Measurements from ENCODE around the gene SRBD1.

Gene SRBD1

GRCh38 chr2:45460825-45461224, 150.2 kb downstream of the SRBD1 start:
- no peak for DNase-seq (ENCODE audit: low spot score in 2 of 2)
- Mint-ChIP-seq H3K27me3 (no peaks in the 10 kb centered on the region), H3K36me3 (ENCODE audit: insufficient read depth) (peaks cover 6% of the 10 kb centered on the region), H3K9me3 (no peaks in the 10 kb centered on the region), H3K4me1 (peaks cover 32% of the 10 kb centered on the region), H3K4me3 (no peak overlapping the region), H3K27ac (ENCODE audit: low read depth) (no peak overlapping the region)
- no peak for ATAC-seq (replicated peaks; ENCODE audit: extremely low read depth, poor library complexity, severe bottlenecking)

GRCh38 chr2:45459860-45460259, 151.2 kb downstream of the SRBD1 start:
- no peak for ATAC-seq (replicated peaks; ENCODE audit: extremely low read depth, poor library complexity, severe bottlenecking)
- H3K4me1 Mint-ChIP-seq = peaks cover 32% of the 10 kb centered on the region
- peaks cover 6% of the 10 kb centered on the region for H3K36me3 Mint-ChIP-seq (ENCODE audit: insufficient read depth)
- H3K9me3 Mint-ChIP-seq = no peaks in the 10 kb centered on the region
- DNase-seq (ENCODE audit: low spot score in 2 of 2) = no peak
- H3K27me3 Mint-ChIP-seq = no peaks in the 10 kb centered on the region
- H3K4me3 Mint-ChIP-seq = no peak overlapping the region
- no peak overlapping the region for H3K27ac Mint-ChIP-seq (ENCODE audit: low read depth)

- no peak overlapping the region for H3K4me3 Mint-ChIP-seq
- no peak for ATAC-seq (replicated peaks; ENCODE audit: extremely low read depth, poor library complexity, severe bottlenecking)
- no peak overlapping the region for H3K27ac Mint-ChIP-seq (ENCODE audit: low read depth)
- H3K36me3 Mint-ChIP-seq (ENCODE audit: insufficient read depth) = peaks cover 6% of the 10 kb centered on the region
- no peak for DNase-seq (ENCODE audit: low spot score in 2 of 2)
- no peaks in the 10 kb centered on the region for H3K27me3 Mint-ChIP-seq
- H3K4me1 Mint-ChIP-seq = peaks cover 32% of the 10 kb centered on the region
- no peaks in the 10 kb centered on the region for H3K9me3 Mint-ChIP-seq
Observed at GRCh38 chr2:45458909-45459563, 152.0 kb downstream of the SRBD1 start.

DNA sequence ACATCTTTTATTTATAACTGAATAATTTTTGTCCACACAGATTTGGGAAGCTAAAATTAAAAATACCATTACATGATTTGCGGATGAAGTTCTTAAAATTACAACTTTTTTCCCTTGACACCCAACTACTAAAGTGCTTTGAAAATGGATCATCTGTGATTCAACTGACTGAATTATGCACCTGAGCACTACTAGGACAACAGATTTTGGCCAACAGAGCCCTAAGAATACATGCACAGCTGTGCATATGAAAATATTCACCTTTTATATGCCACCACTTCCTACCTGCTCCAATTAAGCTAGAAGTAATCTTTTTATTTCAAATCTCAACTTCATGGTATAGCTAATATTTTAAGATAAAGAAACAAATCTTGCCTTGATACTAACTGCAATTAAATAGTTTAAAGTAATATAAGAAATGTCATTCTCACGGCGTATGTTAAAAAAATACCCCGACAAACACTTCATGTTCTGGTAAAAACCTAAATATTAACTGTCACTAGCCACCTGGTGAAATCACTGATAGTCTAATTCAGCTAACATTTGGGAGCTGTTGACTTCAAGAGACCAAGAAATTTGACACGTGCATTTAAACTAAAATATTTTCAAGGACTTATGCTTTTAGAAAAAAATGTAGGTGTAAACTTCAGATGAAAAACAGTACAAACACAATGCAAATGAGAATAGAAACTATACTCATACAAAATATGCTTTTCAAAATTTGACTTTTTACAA, 153.7 kb downstream of the SRBD1 start:
- Mint-ChIP-seq H3K9me3 (no peaks in the 10 kb centered on the region), H3K4me1 (peaks cover 25% of the 10 kb centered on the region), H3K27me3 (no peaks in the 10 kb centered on the region), H3K36me3 (ENCODE audit: insufficient read depth) (peaks cover 6% of the 10 kb centered on the region), H3K27ac (ENCODE audit: low read depth) (no peak overlapping the region), H3K4me3 (no peak overlapping the region)
- no peak for ATAC-seq (replicated peaks; ENCODE audit: extremely low read depth, poor library complexity, severe bottlenecking)
- DNase-seq (ENCODE audit: low spot score in 2 of 2) = no peak

DNA sequence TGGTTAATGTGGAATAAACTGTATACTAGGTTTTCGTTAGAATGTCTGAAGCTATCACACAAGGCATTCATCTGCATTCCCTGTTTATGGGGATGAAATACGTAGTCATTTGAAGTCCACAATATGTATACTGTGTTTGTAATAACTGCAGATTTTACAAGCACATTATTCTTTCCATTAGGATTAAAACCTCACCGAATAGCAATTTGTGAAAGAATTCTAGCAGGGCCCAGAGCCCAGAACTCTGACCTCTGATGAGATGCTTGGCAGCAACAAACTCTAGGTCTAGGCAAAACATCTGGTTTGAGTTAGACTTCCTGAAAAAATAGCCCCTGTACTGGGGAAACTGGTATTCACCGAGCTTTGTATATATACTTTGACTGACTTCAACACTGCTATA, 158.2 kb downstream of the SRBD1 start:
- H3K4me3 Mint-ChIP-seq = no peak overlapping the region
- no peaks in the 10 kb centered on the region for H3K27me3 Mint-ChIP-seq
- peaks cover 2% of the 10 kb centered on the region for H3K36me3 Mint-ChIP-seq (ENCODE audit: insufficient read depth)
- H3K9me3 Mint-ChIP-seq = no peaks in the 10 kb centered on the region
- ATAC-seq (replicated peaks; ENCODE audit: extremely low read depth, poor library complexity, severe bottlenecking) = no peak
- no peak overlapping the region for H3K27ac Mint-ChIP-seq (ENCODE audit: low read depth)
- no peaks in the 10 kb centered on the region for H3K4me1 Mint-ChIP-seq
- no peak for DNase-seq (ENCODE audit: low spot score in 2 of 2)

GRCh38 chr2:45450634-45451033, 160.4 kb downstream of the SRBD1 start:
- peaks cover 2% of the 10 kb centered on the region for H3K36me3 Mint-ChIP-seq (ENCODE audit: insufficient read depth)

DNA sequence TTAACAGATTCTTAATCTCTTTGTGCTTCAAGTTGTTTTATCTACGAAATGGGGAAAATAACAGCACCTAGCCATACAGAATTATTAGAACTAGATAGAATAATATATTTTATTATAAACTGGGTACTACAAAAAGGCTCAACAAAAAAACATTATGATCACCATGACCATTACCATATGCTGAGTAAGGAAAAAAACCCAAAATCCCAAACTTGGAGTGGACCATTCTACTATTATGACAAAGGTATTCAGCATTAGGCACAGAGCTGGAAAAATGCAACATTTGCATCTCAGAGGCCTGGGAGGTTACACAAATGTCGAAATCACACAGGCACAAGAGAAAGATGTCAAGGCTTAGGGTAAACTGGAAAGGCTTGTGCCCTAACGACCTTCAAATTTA, 162.8 kb downstream of the SRBD1 start:
- no peak for ATAC-seq (replicated peaks; ENCODE audit: extremely low read depth, poor library complexity, severe bottlenecking)
- Mint-ChIP-seq H3K9me3 (no peaks in the 10 kb centered on the region), H3K4me3 (no peak overlapping the region), H3K4me1 (peaks cover 3% of the 10 kb centered on the region), H3K27ac (ENCODE audit: low read depth) (no peak overlapping the region), H3K36me3 (ENCODE audit: insufficient read depth) (peaks cover 2% of the 10 kb centered on the region), H3K27me3 (no peaks in the 10 kb centered on the region)
- DNase-seq (ENCODE audit: low spot score in 2 of 2) = no peak

More at GRCh38 chr2:45450634-45451033, 160.4 kb downstream of the SRBD1 start:
- H3K27ac Mint-ChIP-seq (ENCODE audit: low read depth) = no peak overlapping the region
- DNase-seq (ENCODE audit: low spot score in 2 of 2) (no peak), ATAC-seq (replicated peaks; ENCODE audit: extremely low read depth, poor library complexity, severe bottlenecking) (no peak)
- no peaks in the 10 kb centered on the region for H3K27me3 Mint-ChIP-seq
- no peaks in the 10 kb centered on the region for H3K9me3 Mint-ChIP-seq
- H3K4me3 Mint-ChIP-seq = no peak overlapping the region
- H3K4me1 Mint-ChIP-seq = no peaks in the 10 kb centered on the region

GRCh38 chr2:45446016-45446415, 165.1 kb downstream of the SRBD1 start:
- Mint-ChIP-seq H3K4me1 (peaks cover 7% of the 10 kb centered on the region), H3K27ac (ENCODE audit: low read depth) (no peak overlapping the region), H3K9me3 (no peaks in the 10 kb centered on the region), H3K27me3 (no peaks in the 10 kb centered on the region), H3K36me3 (ENCODE audit: insufficient read depth) (peaks cover 2% of the 10 kb centered on the region), H3K4me3 (no peak overlapping the region)
- DNase-seq (ENCODE audit: low spot score in 2 of 2) (no peak), ATAC-seq (replicated peaks; ENCODE audit: extremely low read depth, poor library complexity, severe bottlenecking) (no peak)

DNA sequence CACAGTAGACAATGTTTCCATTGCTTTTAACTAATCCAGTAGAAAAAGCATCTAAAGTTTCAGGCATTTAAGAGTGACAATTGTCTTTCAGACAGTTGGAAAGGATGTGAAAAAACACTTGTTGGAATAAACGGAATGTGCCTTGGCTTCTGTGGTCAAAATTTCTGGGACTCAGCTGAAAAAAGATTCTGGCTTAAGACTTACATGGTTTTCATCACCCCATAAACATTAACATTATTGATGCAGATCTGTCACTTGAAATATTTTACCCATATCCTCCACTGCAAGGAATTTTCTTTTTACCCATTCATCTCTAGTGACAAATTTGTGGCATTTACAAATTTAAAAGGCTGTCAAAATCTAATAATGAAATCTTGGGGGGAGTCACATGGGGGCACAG, 166.0 kb downstream of the SRBD1 start:
- Mint-ChIP-seq H3K4me3 (no peak overlapping the region), H3K27ac (ENCODE audit: low read depth) (no peak overlapping the region), H3K9me3 (no peaks in the 10 kb centered on the region), H3K27me3 (no peaks in the 10 kb centered on the region), H3K36me3 (ENCODE audit: insufficient read depth) (no peaks in the 10 kb centered on the region), H3K4me1 (peaks cover 11% of the 10 kb centered on the region)
- ATAC-seq (replicated peaks; ENCODE audit: extremely low read depth, poor library complexity, severe bottlenecking) = no peak
- DNase-seq (ENCODE audit: low spot score in 2 of 2) = no peak

- H3K27ac Mint-ChIP-seq (ENCODE audit: low read depth) = no peak overlapping the region
Observed at GRCh38 chr2:45443012-45443411, 168.1 kb downstream of the SRBD1 start.

DNA sequence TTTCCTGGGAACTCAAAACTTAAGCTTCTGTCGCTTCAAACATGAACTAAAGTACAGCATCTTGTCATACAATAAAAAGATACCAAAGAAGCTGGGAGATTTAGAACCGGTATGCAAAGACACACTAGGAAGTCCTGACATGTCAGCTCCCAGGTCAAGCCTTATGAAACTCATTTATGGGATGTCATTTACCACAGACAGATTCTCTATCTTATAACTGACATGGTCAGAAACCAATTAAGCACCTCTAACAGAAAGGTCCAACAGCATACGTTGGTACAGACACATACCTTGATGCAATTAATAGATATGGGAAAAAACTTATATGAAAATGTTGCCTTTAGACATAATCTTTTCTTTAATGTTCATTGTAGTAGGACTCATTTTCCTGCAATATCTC, 169.0 kb downstream of the SRBD1 start:
- ATAC-seq (replicated peaks; ENCODE audit: extremely low read depth, poor library complexity, severe bottlenecking) (no peak), DNase-seq (ENCODE audit: low spot score in 2 of 2) (no peak)
- H3K9me3 Mint-ChIP-seq = no peaks in the 10 kb centered on the region
- peaks cover 25% of the 10 kb centered on the region for H3K4me1 Mint-ChIP-seq
- no peaks in the 10 kb centered on the region for H3K27me3 Mint-ChIP-seq
- H3K27ac Mint-ChIP-seq (ENCODE audit: low read depth) = no peak overlapping the region
- peaks cover 4% of the 10 kb centered on the region for H3K36me3 Mint-ChIP-seq (ENCODE audit: insufficient read depth)
- no peak overlapping the region for H3K4me3 Mint-ChIP-seq

More at GRCh38 chr2:45443012-45443411, 168.1 kb downstream of the SRBD1 start:
- H3K9me3 Mint-ChIP-seq = no peaks in the 10 kb centered on the region
- peaks cover 20% of the 10 kb centered on the region for H3K4me1 Mint-ChIP-seq
- H3K4me3 Mint-ChIP-seq = no peak overlapping the region
- H3K27me3 Mint-ChIP-seq = no peaks in the 10 kb centered on the region
- ATAC-seq (replicated peaks; ENCODE audit: extremely low read depth, poor library complexity, severe bottlenecking) (no peak), DNase-seq (ENCODE audit: low spot score in 2 of 2) (no peak)
- peaks cover 4% of the 10 kb centered on the region for H3K36me3 Mint-ChIP-seq (ENCODE audit: insufficient read depth)

DNA sequence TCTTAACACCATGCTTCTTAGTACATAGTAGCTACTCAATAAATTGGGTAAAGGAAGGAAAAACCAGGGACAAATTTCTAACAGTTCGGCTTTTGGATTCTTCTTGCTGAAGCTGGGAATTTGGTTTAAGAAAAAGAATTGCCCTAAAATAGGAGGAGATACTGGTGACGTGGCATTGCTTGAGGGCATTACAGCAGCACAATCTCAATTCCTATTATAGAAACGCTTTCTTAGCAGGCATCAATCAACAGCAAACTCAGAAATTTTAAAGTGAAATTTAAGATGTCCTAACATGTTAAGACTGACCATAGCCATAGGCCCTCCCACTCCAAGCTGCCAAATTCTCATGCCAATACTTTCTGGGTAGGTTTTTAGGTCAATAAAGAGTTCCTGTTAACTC, 169.5 kb downstream of the SRBD1 start:
- Mint-ChIP-seq H3K27me3 (no peaks in the 10 kb centered on the region), H3K4me3 (no peak overlapping the region), H3K36me3 (ENCODE audit: insufficient read depth) (peaks cover 4% of the 10 kb centered on the region), H3K4me1 (peaks cover 25% of the 10 kb centered on the region), H3K27ac (ENCODE audit: low read depth) (no peak overlapping the region), H3K9me3 (no peaks in the 10 kb centered on the region)
- ATAC-seq (replicated peaks; ENCODE audit: extremely low read depth, poor library complexity, severe bottlenecking) = no peak
- DNase-seq (ENCODE audit: low spot score in 2 of 2) = no peak
